ENCODE results near the gene LYL1. TPM values are rescaled to one million over a fixed set of nuclear protein-coding genes. Genes with fewer than 3 reads are reported as not detected.

LYL1 gene
- total and polyA plus RNA-seq, 2 of the 13 experiments (the other 11 are each of a cell fraction or from before 2014, with no cell fraction given), result 0.75 to 0.92 TPM

GRCh38 chr19:13135068-13136062 is 32.7 kb upstream of the LYL1 start:
- Histone ChIP-seq H2AFZ (ENCODE audit: low read length) (no peak overlapping the region), H3K4me3 (replicated peaks in 1 of 3; ENCODE audit: insufficient read depth in 1 of 3, low read depth in 2 of 3, low read length in 3 of 3) (no peak overlapping the region), H3K79me2 (ENCODE audit: insufficient read depth, low read length) (peaks cover 29% of the 10 kb centered on the region), H3K9ac (ENCODE audit: insufficient read depth, low read depth, low read length) (no peak overlapping the region), H3K27ac (ENCODE audit: extremely low read length, insufficient read depth, low read length) (no peak overlapping the region), H3K4me1 (ENCODE audit: insufficient read depth, low read length) (peaks cover 8% of the 10 kb centered on the region; the same call in 1 of the 2 replicates), H3K4me2 (ENCODE audit: low read depth, low read length) (no peak overlapping the region), H4K20me1 (ENCODE audit: insufficient read depth, low read length) (no peaks in the 10 kb centered on the region; the same call in 1 of the 2 replicates), H3K27me3 (ENCODE audit: control insufficient read depth in 1 of 2, insufficient read depth in 2 of 2, low read length in 2 of 2) (no peaks in the 10 kb centered on the region), H3K36me3 (replicated peaks in 1 of 2; ENCODE audit: control insufficient read depth in 1 of 2, insufficient read depth in 2 of 2, low read length in 2 of 2) (peaks cover 26 to 60% of the 10 kb centered on the region in 2 experiments; a peak in 4 of 5 replicates), H3K9me3 (ENCODE audit: low read length) (no peaks in the 10 kb centered on the region)
- ChIA-PET CTCF (ENCODE audit: low intra/inter-chr PET ratio, low total read pairs) (no interaction called here), POLR2A (no interaction called here)
- in situ Hi-C loops (cut with HindIII; ENCODE audit: extremely low pct_ligation_motif_present, low pct_unique_long_range_greater_than_20kb), result no loop called here
- WGBS (ENCODE audit: low lambda C conversion rate), result 99% methylated on average over 36 of the region's 60 CpGs
- no peak for ATAC-seq
- no TSS peak for BruUV-seq (replicated peaks)
- intact Hi-C loops (cut with micrococcal nuclease; ENCODE audit: unreplicated experiment), result no loop called here
- FAIRE-seq, result no peak
- no peak for DNase-seq (ENCODE audit: low spot score)
- no peak for TF ChIP-seq SRSF4 (IDR thresholded peaks at IDR 0.05; ENCODE audit: low read depth, low read length, poor library complexity, severe bottlenecking)
- TF ChIP-seq ATF3 (CRISPR knock-in tag; IDR thresholded peaks at IDR 0.05), result no peak
- peak; percentile 54 for TF ChIP-seq AGO2 (optimal IDR thresholded peaks at IDR 0.05; ENCODE audit: low read depth, low read length)
- peak; percentile 3 for TF ChIP-seq HNRNPLL (IDR thresholded peaks at IDR 0.05; ENCODE audit: low read depth, low read length, poor library complexity, severe bottlenecking)

GRCh38 chr19:13134626-13135025 is 32.0 kb upstream of the LYL1 start:
- no peak overlapping the region for H3K9ac ChIP-seq (ENCODE audit: insufficient read depth, low read depth, low read length)
- H4K20me1 ChIP-seq (ENCODE audit: insufficient read depth, low read length), result peaks cover under 1% of the 10 kb centered on the region
- ATAC-seq (no peak), FAIRE-seq (no peak), DNase-seq (ENCODE audit: low spot score) (no peak)
- H3K79me2 ChIP-seq (ENCODE audit: insufficient read depth, low read length), result peaks cover 36% of the 10 kb centered on the region
- no peak overlapping the region for H3K27ac ChIP-seq (ENCODE audit: extremely low read length, insufficient read depth, low read length)
- BruUV-seq (replicated peaks), result no TSS peak
- peaks cover 14% of the 10 kb centered on the region for H3K4me1 ChIP-seq (ENCODE audit: insufficient read depth, low read length)
- H3K36me3 ChIP-seq (replicated peaks in 1 of 2; ENCODE audit: control insufficient read depth in 1 of 2, insufficient read depth in 2 of 2, low read length in 2 of 2), result peaks cover 26 to 62% of the 10 kb centered on the region in 2 experiments; a peak in 4 of 5 replicates
- H3K4me2 ChIP-seq (ENCODE audit: low read depth, low read length), result no peak overlapping the region
- no peak overlapping the region for H2AFZ ChIP-seq (ENCODE audit: low read length)
- H3K9me3 ChIP-seq (ENCODE audit: low read length), result no peaks in the 10 kb centered on the region
- H3K4me3 ChIP-seq (replicated peaks in 1 of 3; ENCODE audit: insufficient read depth in 1 of 3, low read depth in 2 of 3, low read length in 3 of 3), result no peak overlapping the region
- CTCF ChIA-PET (ENCODE audit: low intra/inter-chr PET ratio, low total read pairs), result no interaction called here
- no peaks in the 10 kb centered on the region for H3K27me3 ChIP-seq (ENCODE audit: control insufficient read depth in 1 of 2, insufficient read depth in 2 of 2, low read length in 2 of 2)
- 100% methylated on average over 3 of the region's 3 CpGs for WGBS (ENCODE audit: low lambda C conversion rate)
- POLR2A ChIA-PET, result no interaction called here
- in situ Hi-C loops (cut with HindIII; ENCODE audit: extremely low pct_ligation_motif_present, low pct_unique_long_range_greater_than_20kb) (no loop called here), intact Hi-C loops (cut with micrococcal nuclease; ENCODE audit: unreplicated experiment) (no loop called here)
- no peak for TF ChIP-seq ZNF460 (CRISPR knock-in tag; IDR thresholded peaks at IDR 0.05; ENCODE audit: borderline replicate concordance)
- TF ChIP-seq AFF4 (CRISPR knock-in tag; IDR thresholded peaks at IDR 0.05), result no peak
- no peak for TF ChIP-seq ZNF792 (CRISPR knock-in tag; IDR thresholded peaks at IDR 0.05)
- TF ChIP-seq ZNF432 (CRISPR knock-in tag; IDR thresholded peaks at IDR 0.05; ENCODE audit: borderline replicate concordance), result no peak
- TF ChIP-seq FOXA1 (IDR thresholded peaks at IDR 0.05), result no peak
- TF ChIP-seq FOXA1 (CRISPR knock-in tag; IDR thresholded peaks at IDR 0.05), result no peak
- TF ChIP-seq AHR (CRISPR knock-in tag; IDR thresholded peaks at IDR 0.05), result no peak
- no peak for TF ChIP-seq ZMYM4 (CRISPR knock-in tag; IDR thresholded peaks at IDR 0.05)
- no peak for TF ChIP-seq ZNF691 (CRISPR knock-in tag; IDR thresholded peaks at IDR 0.05; ENCODE audit: borderline replicate concordance, low read depth)
